ENCODE results near the gene GON4L.

DNA sequence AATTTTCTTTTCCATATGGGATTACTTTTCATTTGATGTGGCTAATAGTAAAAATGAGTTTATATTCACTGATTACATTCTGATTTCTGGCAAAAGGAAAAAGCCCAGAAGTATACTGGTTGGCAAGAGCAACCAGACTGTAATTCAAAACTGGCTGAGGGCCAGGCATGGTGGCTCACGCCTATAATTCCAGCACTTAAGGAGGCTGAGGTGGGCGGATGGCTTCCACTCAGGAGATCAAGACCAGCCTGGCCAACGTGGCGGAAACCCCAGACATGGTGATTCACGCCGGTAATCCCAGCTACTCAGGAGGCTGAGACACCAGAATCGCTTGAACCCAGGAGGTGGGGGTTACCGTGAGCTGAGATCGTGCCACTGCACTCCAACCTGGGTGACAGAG lies 16.8 kb upstream of the GON4L start:
- TF ChIP-seq ETV6 (CRISPR knock-in tag; IDR thresholded peaks at IDR 0.05) (no peak), NR2C2 (CRISPR knock-in tag; IDR thresholded peaks at IDR 0.05) (no peak), ZNF423 (CRISPR knock-in tag; IDR thresholded peaks at IDR 0.05) (no peak), GABPB1 (CRISPR knock-in tag; IDR thresholded peaks at IDR 0.05) (no peak), ZBTB21 (CRISPR knock-in tag; IDR thresholded peaks at IDR 0.05; ENCODE audit: borderline replicate concordance) (no peak)
- TF ChIP-seq, protein P1, sequence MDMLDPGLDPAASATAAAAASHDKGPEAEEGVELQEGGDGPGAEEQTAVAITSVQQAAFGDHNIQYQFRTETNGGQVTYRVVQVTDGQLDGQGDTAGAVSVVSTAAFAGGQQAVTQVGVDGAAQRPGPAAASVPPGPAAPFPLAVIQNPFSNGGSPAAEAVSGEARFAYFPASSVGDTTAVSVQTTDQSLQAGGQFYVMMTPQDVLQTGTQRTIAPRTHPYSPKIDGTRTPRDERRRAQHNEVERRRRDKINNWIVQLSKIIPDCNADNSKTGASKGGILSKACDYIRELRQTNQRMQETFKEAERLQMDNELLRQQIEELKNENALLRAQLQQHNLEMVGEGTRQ (CRISPR knock-in tag; IDR thresholded peaks at IDR 0.05): no peak
- TF ChIP-seq, protein P2, sequence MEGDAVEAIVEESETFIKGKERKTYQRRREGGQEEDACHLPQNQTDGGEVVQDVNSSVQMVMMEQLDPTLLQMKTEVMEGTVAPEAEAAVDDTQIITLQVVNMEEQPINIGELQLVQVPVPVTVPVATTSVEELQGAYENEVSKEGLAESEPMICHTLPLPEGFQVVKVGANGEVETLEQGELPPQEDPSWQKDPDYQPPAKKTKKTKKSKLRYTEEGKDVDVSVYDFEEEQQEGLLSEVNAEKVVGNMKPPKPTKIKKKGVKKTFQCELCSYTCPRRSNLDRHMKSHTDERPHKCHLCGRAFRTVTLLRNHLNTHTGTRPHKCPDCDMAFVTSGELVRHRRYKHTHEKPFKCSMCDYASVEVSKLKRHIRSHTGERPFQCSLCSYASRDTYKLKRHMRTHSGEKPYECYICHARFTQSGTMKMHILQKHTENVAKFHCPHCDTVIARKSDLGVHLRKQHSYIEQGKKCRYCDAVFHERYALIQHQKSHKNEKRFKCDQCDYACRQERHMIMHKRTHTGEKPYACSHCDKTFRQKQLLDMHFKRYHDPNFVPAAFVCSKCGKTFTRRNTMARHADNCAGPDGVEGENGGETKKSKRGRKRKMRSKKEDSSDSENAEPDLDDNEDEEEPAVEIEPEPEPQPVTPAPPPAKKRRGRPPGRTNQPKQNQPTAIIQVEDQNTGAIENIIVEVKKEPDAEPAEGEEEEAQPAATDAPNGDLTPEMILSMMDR (IDR thresholded peaks at IDR 0.05): no peak
- TF ChIP-seq, protein P3, sequence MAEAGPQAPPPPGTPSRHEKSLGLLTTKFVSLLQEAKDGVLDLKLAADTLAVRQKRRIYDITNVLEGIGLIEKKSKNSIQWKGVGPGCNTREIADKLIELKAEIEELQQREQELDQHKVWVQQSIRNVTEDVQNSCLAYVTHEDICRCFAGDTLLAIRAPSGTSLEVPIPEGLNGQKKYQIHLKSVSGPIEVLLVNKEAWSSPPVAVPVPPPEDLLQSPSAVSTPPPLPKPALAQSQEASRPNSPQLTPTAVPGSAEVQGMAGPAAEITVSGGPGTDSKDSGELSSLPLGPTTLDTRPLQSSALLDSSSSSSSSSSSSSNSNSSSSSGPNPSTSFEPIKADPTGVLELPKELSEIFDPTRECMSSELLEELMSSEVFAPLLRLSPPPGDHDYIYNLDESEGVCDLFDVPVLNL (CRISPR knock-in tag; IDR thresholded peaks at IDR 0.05; ENCODE audit: borderline replicate concordance, low read depth): no peak
